M059J (cell line): ENCODE results near the gene NARF. TPM values are rescaled to one million over a fixed set of nuclear protein-coding genes. Genes with fewer than 3 reads are reported as not detected.
"Not testable (repeated sequence)": the region's sequence is repeated elsewhere in the genome, so short reads cannot be mapped to it uniquely, and the experiment has no call there.

ENCODE experiments used
- DNase-seq: peaks from one replicate; pipeline ENCODE4 v3.0.0-alpha.2; 2012; ENCODE audit warnings: low read depth
- total RNA-seq: library from RNA; depleted of rRNA; stranded (reverse); fragments of >200 nt; shearing (Covaris generic); gene quantifications from 2 replicates; pipeline ENCODE4 v1.2.3, GENCODE V29; 2014; rRNA removed

NARF gene
- total RNA-seq, 1 experiment from 2014 or later = 68.2 TPM

DNA sequence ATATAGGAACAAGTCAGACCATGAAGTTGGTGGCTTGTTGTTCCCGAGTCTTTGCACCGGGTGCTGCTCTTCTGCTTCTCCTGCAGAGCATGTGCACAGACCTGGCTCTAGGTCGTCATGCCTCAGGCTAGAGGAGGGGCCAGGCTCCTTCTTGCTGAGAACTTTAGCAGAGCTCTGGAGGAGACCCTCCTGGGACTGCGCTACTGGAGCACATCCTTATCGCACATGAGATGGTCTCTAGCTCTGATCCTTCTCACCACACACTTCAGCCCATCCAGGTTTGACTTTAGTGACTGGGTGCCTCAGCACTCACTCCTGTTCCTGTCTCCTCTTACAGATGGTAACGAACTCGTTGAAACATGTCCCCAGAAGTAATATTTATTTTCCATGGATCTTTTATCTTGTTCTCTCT, 75.9 kb downstream of the NARF start:
- DNase-seq = no peak

DNA sequence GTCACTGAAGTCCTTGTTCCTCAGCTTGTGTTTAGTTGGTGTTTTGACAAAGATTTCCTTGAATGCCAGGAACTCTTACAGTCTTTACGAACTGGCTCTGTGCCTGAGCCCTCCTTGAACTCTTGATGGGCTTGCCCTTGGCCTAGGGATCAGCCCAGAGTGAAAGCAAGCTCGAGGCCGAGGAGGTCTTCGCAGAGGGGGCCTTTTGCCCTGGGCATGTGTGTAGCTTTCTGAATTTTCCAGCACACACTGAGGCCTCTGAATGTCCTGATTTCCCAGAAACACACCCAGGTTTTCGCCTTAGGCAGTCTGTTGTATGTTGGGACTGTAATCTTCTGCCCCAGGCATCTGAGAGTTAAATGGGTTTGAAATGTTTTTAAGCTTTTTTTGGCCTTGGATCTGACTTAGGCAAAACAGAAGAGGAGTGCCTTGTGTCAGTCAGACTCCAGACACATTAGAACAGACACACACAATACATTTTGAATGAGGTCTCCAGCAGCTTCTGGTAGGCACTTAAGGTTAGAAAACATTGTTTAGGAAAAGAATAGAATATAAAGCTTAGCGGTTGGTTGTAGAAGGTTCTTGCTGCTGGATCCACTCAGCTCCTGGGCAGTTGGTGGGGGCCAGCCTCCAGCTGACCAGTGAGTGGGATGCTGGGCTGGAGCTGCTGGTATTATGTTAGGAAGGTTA, 78.1 kb downstream of the NARF start:
- DNase-seq = no peak

DNA sequence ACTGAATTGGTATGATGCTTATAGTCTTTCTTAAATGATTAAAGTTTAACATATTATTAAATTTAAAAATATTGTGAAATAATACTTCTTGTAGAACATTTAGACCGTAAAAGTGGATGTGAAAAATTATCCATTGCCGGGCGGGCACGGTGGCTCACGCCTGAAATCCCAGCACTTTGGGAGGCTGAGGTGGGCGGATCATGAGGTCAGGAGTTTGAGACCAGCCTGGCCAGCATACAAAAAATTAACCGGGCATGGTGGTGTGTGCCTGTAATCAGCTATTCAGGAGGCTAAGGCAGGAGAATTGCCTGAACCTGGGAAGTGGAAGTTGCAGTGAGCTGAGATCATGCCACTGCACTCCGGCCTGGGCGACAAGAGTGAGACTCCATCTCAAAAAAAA, 78.7 kb downstream of the NARF start:
- not testable (repeated sequence) for DNase-seq

DNA sequence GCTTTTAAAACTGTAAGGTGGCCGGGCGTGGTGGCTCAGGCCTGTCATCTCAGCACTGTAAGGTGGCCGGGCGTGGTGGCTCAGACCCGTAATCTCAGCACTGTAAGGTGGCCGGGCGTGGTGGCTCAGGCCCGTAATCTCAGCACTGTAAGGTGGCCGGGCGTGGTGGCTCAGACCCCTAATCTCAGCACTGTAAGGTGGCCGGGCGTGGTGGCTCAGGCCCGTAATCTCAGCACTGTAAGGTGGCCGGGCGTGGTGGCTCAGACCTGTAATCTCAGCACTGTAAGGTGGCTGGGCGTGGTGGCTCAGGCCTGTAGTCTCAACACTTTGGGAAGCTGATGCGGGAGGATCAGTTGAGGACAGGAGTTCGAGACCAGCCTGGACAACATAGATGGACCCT, 80.5 kb downstream of the NARF start:
- DNase-seq = not testable (repeated sequence)

Other genes with a start within 250 kb of the NARF start
- 0.91 and 3.4 TPM in 2 replicates for gene CCDC57, start 245.9 kb upstream of the NARF start, total RNA-seq
- gene SLC16A3, start 229.7 kb upstream of the NARF start, total RNA-seq = 48.1 and 84.8 TPM in 2 replicates
- 41.6 and 43.7 TPM in 2 replicates for gene CSNK1D, start 185.0 kb upstream of the NARF start, total RNA-seq
- not detected in 2 replicates for gene CD7, start 141.1 kb upstream of the NARF start, total RNA-seq
- 30.2 and 41.0 TPM in 2 replicates for gene SECTM1, start 125.0 kb upstream of the NARF start, total RNA-seq
- gene TEX19, start 99.5 kb upstream of the NARF start, total RNA-seq = 0.05 TPM in 1 of 2 replicates, not detected in the other
- gene UTS2R, start 87.0 kb upstream of the NARF start, total RNA-seq = not detected in 2 replicates
- gene HEXD, start 40.4 kb upstream of the NARF start, total RNA-seq = 4.6 and 7.3 TPM in 2 replicates
- 34.5 and 57.7 TPM in 2 replicates for gene OGFOD3, start 40.2 kb upstream of the NARF start, total RNA-seq
- gene CYBC1, start 8.0 kb upstream of the NARF start, total RNA-seq = 45.1 and 55.5 TPM in 2 replicates
- gene FOXK2, start 61.0 kb downstream of the NARF start, total RNA-seq = 21.4 and 30.7 TPM in 2 replicates
- 68.1 and 97.9 TPM in 2 replicates for gene WDR45B, start 189.7 kb downstream of the NARF start, total RNA-seq
- gene RAB40B, start 240.0 kb downstream of the NARF start, total RNA-seq = 4.3 and 8.9 TPM in 2 replicates